ENCODE results near the gene EPB41L2. TPM values are rescaled to one million over a fixed set of nuclear protein-coding genes. Genes with fewer than 3 reads are reported as not detected.

The EPB41L2 gene
- total RNA-seq, 1 experiment from 2014 or later = 74.8 TPM

GRCh38 chr6:130982135-130982534 is 80.9 kb downstream of the EPB41L2 start:
- intact Hi-C loops (cut with micrococcal nuclease) = no loop called here
- Histone ChIP-seq H3K9ac (ENCODE audit: low read length) (no peak overlapping the region), H3K9me2 (ENCODE audit: insufficient read depth) (no peaks in the 10 kb centered on the region), H2AFZ (ENCODE audit: low read depth, low read length, poor library complexity, severe bottlenecking) (no peak overlapping the region), H3K27me3 (ENCODE audit: insufficient read depth, low read length) (no peaks in the 10 kb centered on the region), H3K27ac (ENCODE audit: low read depth, low read length) (no peak overlapping the region), H3K79me2 (ENCODE audit: insufficient read depth, low read length) (0 out of 2 replicates have a peak, but pooled peaks cover 22% of the 10 kb centered on the region), H3K4me1 (ENCODE audit: control insufficient read depth in 1 of 2, insufficient read depth in 2 of 2, low read length in 2 of 2) (no peaks in the 10 kb centered on the region), H3K36me3 (ENCODE audit: control insufficient read depth in 1 of 2, insufficient read depth in 2 of 2, low read length in 2 of 2) (no peaks in the 10 kb centered on the region), H3K4me3 (replicated peaks in 1 of 2; ENCODE audit: low read depth in 1 of 2, low read length in 2 of 2) (no peak overlapping the region), H4K20me1 (ENCODE audit: insufficient read depth) (no peaks in the 10 kb centered on the region), H3K9me3 (ENCODE audit: control insufficient read depth in 1 of 2, insufficient read depth in 1 of 2, low read depth in 1 of 2, low read length in 2 of 2) (no peaks in the 10 kb centered on the region), H3K4me2 (ENCODE audit: low read length) (no peak overlapping the region)
- no peak for DNase-seq (ENCODE audit: low read depth, low spot score)
- BruUV-seq (replicated peaks) = no TSS peak
- ChIA-PET CTCF (no interaction called here), RAD21 (ENCODE audit: low non-redundant PET in 1 of 2, low total read pairs in 2 of 2, uncharacterized antibody in 2 of 2, unreplicated experiment in 2 of 2) (no interaction called here), POLR2A (no interaction called here)
- TF ChIP-seq, protein P1, sequence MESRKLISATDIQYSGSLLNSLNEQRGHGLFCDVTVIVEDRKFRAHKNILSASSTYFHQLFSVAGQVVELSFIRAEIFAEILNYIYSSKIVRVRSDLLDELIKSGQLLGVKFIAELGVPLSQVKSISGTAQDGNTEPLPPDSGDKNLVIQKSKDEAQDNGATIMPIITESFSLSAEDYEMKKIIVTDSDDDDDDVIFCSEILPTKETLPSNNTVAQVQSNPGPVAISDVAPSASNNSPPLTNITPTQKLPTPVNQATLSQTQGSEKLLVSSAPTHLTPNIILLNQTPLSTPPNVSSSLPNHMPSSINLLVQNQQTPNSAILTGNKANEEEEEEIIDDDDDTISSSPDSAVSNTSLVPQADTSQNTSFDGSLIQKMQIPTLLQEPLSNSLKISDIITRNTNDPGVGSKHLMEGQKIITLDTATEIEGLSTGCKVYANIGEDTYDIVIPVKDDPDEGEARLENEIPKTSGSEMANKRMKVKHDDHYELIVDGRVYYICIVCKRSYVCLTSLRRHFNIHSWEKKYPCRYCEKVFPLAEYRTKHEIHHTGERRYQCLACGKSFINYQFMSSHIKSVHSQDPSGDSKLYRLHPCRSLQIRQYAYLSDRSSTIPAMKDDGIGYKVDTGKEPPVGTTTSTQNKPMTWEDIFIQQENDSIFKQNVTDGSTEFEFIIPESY (IDR thresholded peaks at IDR 0.05; ENCODE audit: extremely low read depth, insufficient replicate concordance, low read length) = no peak
- TF ChIP-seq EGR1 (IDR thresholded peaks at IDR 0.05; ENCODE audit: low read depth) = no peak
- ATAC-seq = no peak

- BruUV-seq (replicated peaks) = no TSS peak
- CTCF ChIA-PET = no interaction called here
Observed at GRCh38 chr6:130981409-130981808, 81.6 kb downstream of the EPB41L2 start.

More at GRCh38 chr6:130981409-130981808, 81.6 kb downstream of the EPB41L2 start:
- ATAC-seq (no peak), DNase-seq (ENCODE audit: low read depth, low spot score) (no peak)
- intact Hi-C loops (cut with micrococcal nuclease) = no loop called here
- no peaks in the 10 kb centered on the region for H3K9me2 ChIP-seq (ENCODE audit: insufficient read depth)
- H3K4me2 ChIP-seq (ENCODE audit: low read length) = no peak overlapping the region
- H3K27ac ChIP-seq (ENCODE audit: low read depth, low read length) = no peak overlapping the region
- ChIA-PET POLR2A (no interaction called here), RAD21 (ENCODE audit: low non-redundant PET in 1 of 2, low total read pairs in 2 of 2, uncharacterized antibody in 2 of 2, unreplicated experiment in 2 of 2) (no interaction called here)
- TF ChIP-seq RAD21 (IDR thresholded peaks at IDR 0.05; ENCODE audit: low read depth) = no peak
- TF ChIP-seq, protein P2, sequence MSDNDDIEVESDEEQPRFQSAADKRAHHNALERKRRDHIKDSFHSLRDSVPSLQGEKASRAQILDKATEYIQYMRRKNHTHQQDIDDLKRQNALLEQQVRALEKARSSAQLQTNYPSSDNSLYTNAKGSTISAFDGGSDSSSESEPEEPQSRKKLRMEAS (IDR thresholded peaks at IDR 0.05) = no peak
- TF ChIP-seq, protein P1 (IDR thresholded peaks at IDR 0.05; ENCODE audit: extremely low read depth, insufficient replicate concordance, low read length) = no peak
- no peak for TF ChIP-seq POLR2A (IDR thresholded peaks at IDR 0.05; ENCODE audit: borderline replicate concordance, extremely low read depth, insufficient read depth, insufficient read length)
- TF ChIP-seq TCF7L2 (IDR thresholded peaks at IDR 0.05; ENCODE audit: borderline replicate concordance, extremely low read depth, insufficient read depth, insufficient read length) = no peak
- TF ChIP-seq CEBPB (IDR thresholded peaks at IDR 0.05; ENCODE audit: low read depth) = no peak
- no peak for TF ChIP-seq ELF1 (IDR thresholded peaks at IDR 0.05; ENCODE audit: borderline replicate concordance, low read depth)
- no peak for TF ChIP-seq SRF (IDR thresholded peaks at IDR 0.05; ENCODE audit: low read depth)
- TF ChIP-seq JUND (IDR thresholded peaks at IDR 0.05) = no peak
- TF ChIP-seq CBX3 (IDR thresholded peaks at IDR 0.05; ENCODE audit: low read depth) = no peak
- no peak for TF ChIP-seq SIN3A (IDR thresholded peaks at IDR 0.05; ENCODE audit: low read depth)
- no peak for TF ChIP-seq EZH2 (IDR thresholded peaks at IDR 0.05)
- no peak for TF ChIP-seq FOSL1 (IDR thresholded peaks at IDR 0.05; ENCODE audit: low read depth)
- TF ChIP-seq YY1 (IDR thresholded peaks at IDR 0.05; ENCODE audit: extremely low read depth, insufficient replicate concordance, low read depth, low read length) = no peak
- H3K27me3 ChIP-seq (ENCODE audit: insufficient read depth, low read length) = no peaks in the 10 kb centered on the region
- H3K9me3 ChIP-seq (ENCODE audit: control insufficient read depth in 1 of 2, insufficient read depth in 1 of 2, low read depth in 1 of 2, low read length in 2 of 2) = no peaks in the 10 kb centered on the region
- no peak overlapping the region for H3K4me3 ChIP-seq (replicated peaks in 1 of 2; ENCODE audit: low read depth in 1 of 2, low read length in 2 of 2)
- no peak overlapping the region for H3K9ac ChIP-seq (ENCODE audit: low read length)
- H4K20me1 ChIP-seq (ENCODE audit: insufficient read depth) = no peaks in the 10 kb centered on the region
- H3K36me3 ChIP-seq (ENCODE audit: control insufficient read depth in 1 of 2, insufficient read depth in 2 of 2, low read length in 2 of 2) = no peaks in the 10 kb centered on the region
- H3K4me1 ChIP-seq (ENCODE audit: control insufficient read depth in 1 of 2, insufficient read depth in 2 of 2, low read length in 2 of 2) = no peaks in the 10 kb centered on the region
- H3K79me2 ChIP-seq (ENCODE audit: insufficient read depth, low read length) = 0 out of 2 replicates have a peak, but pooled peaks cover 29% of the 10 kb centered on the region
- H2AFZ ChIP-seq (ENCODE audit: low read depth, low read length, poor library complexity, severe bottlenecking) = no peak overlapping the region
